Mesendoderm (in vitro differentiated cells): ENCODE measurements around the gene KRT8.

ENCODE experiments used
- DNase-seq: peaks from one replicate; pipeline ENCODE4 v3.0.0; 2013
- H2AK5ac ChIP-seq: 2 replicates; pipeline ENCODE4 v1.6.1; 2013; ENCODE audit warnings: low read length, inconsistent platforms
- H2BK120ac ChIP-seq: 2 replicates; pipeline ENCODE4 v1.6.1; 2013; ENCODE audit warnings: low read depth, mild to moderate bottlenecking, low read length, moderate library complexity, mixed read lengths
- H2BK15ac ChIP-seq: replicated peaks from 2 replicates; pipeline ENCODE4 v1.6.1; 2013; ENCODE audit warnings: low read depth, mild to moderate bottlenecking, moderate library complexity
- H2BK5ac ChIP-seq: 2 replicates; pipeline ENCODE4 v1.6.1; 2013; ENCODE audit warnings: low read length, inconsistent platforms
- H3K18ac ChIP-seq: 2 replicates; pipeline ENCODE4 v1.6.1; 2013; ENCODE audit warnings: mild to moderate bottlenecking, low read length, mixed read lengths
- H3K23ac ChIP-seq: one replicate; pipeline ENCODE4 v1.6.1; 2013; ENCODE audit warnings: low read length
- H3K27ac ChIP-seq: 2 replicates; pipeline ENCODE4 v1.5.1; 2013; ENCODE audit warnings: low read depth, mild to moderate bottlenecking, inconsistent platforms, low read length, moderate library complexity
- H3K27me3 ChIP-seq: 2 replicates; pipeline ENCODE4 v1.6.1; 2013; ENCODE audit warnings: low read length, control low read depth, mild to moderate bottlenecking, inconsistent platforms; ENCODE audit not compliant: insufficient read depth, poor library complexity
- H3K36me3 ChIP-seq: 2 replicates; pipeline ENCODE4 v1.6.1; 2013; ENCODE audit warnings: low read length, inconsistent platforms; ENCODE audit not compliant: control insufficient read depth, insufficient read depth
- H3K4ac ChIP-seq: one replicate; pipeline ENCODE4 v1.6.1; 2013; ENCODE audit warnings: low read depth, mild to moderate bottlenecking, low read length, moderate library complexity
- H3K4me1 ChIP-seq: 2 replicates; pipeline ENCODE4 v1.6.1; 2013; ENCODE audit warnings: low read depth, low read length, inconsistent platforms; ENCODE audit not compliant: control insufficient read depth
- H3K4me2 ChIP-seq: 2 replicates; pipeline ENCODE4 v1.6.1; 2013; ENCODE audit warnings: low read length
- H3K4me3 ChIP-seq: 2 replicates; pipeline ENCODE4 v1.5.1; 2013; ENCODE audit warnings: mild to moderate bottlenecking, low read length
- H3K56ac ChIP-seq: one replicate; pipeline ENCODE4 v1.6.1; 2013; ENCODE audit warnings: low read length
- H3K79me1 ChIP-seq: 2 replicates; pipeline ENCODE4 v1.6.1; 2013; ENCODE audit warnings: low read length, inconsistent platforms
- H3K79me2 ChIP-seq: 2 replicates; pipeline ENCODE4 v1.6.1; 2013; ENCODE audit warnings: mild to moderate bottlenecking, low read length; ENCODE audit not compliant: control insufficient read depth, insufficient read depth
- H3K9ac ChIP-seq: 2 replicates; pipeline ENCODE4 v1.6.1; 2013; ENCODE audit warnings: low read length, inconsistent platforms
- H4K5ac ChIP-seq: one replicate; pipeline ENCODE4 v1.6.1; 2013; ENCODE audit warnings: low read length
- H4K8ac ChIP-seq: one replicate; pipeline ENCODE4 v1.6.1; 2013; ENCODE audit warnings: low read depth, mild to moderate bottlenecking, control low read depth, low read length, moderate library complexity
- WGBS: extraction: QIAGEN DNeasy Blood & Tissue Kit; methylation state at CpG from one replicate; pipeline ENCODE4 v1.1.7; 2013; ENCODE audit warnings: low lambda C conversion rate, missing lambda C conversion rate; ENCODE audit not compliant: insufficient coverage; ENCODE audit errors: extremely low coverage; 5-methylcytosine and 5-hydroxymethylcytosine counted together

The KRT8 gene

GRCh38 chr12:52877242-52877641, 27.6 kb downstream of the KRT8 start:
- H3K4ac ChIP-seq: no peak overlapping the region

GRCh38 chr12:52876372-52876771, 28.5 kb downstream of the KRT8 start:
- no peak overlapping the region for H3K27ac ChIP-seq
- no peak overlapping the region for H4K8ac ChIP-seq
- H2BK5ac ChIP-seq: no peak overlapping the region
- no peaks in the 10 kb centered on the region for H3K79me1 ChIP-seq
- no peak for DNase-seq
- no peak overlapping the region for H3K4ac ChIP-seq
- H3K56ac ChIP-seq: no peak overlapping the region
- no peaks in the 10 kb centered on the region for H3K4me1 ChIP-seq
- no peak overlapping the region for H3K23ac ChIP-seq
- no peak overlapping the region for H2BK15ac ChIP-seq
- H3K36me3 ChIP-seq: no peaks in the 10 kb centered on the region
- H4K5ac ChIP-seq: no peak overlapping the region
- no peaks in the 10 kb centered on the region for H3K27me3 ChIP-seq
- WGBS: no CpG with 5 or more reads among the region's 7 CpGs
- no peak overlapping the region for H3K9ac ChIP-seq
- H3K79me2 ChIP-seq: no peaks in the 10 kb centered on the region
- H2BK120ac ChIP-seq: no peak overlapping the region
- no peak overlapping the region for H3K4me2 ChIP-seq
- no peak overlapping the region for H2AK5ac ChIP-seq
- H3K4me3 ChIP-seq: no peak overlapping the region
- no peak overlapping the region for H3K18ac ChIP-seq

More at GRCh38 chr12:52877242-52877641, 27.6 kb downstream of the KRT8 start:
- H3K18ac ChIP-seq: no peak overlapping the region
- H3K27me3 ChIP-seq: no peaks in the 10 kb centered on the region
- no peak overlapping the region for H4K8ac ChIP-seq
- no peaks in the 10 kb centered on the region for H3K79me1 ChIP-seq
- H3K23ac ChIP-seq: no peak overlapping the region
- H2BK15ac ChIP-seq: no peak overlapping the region
- H3K4me2 ChIP-seq: no peak overlapping the region
- H3K56ac ChIP-seq: no peak overlapping the region
- no peak for DNase-seq
- no peaks in the 10 kb centered on the region for H3K4me1 ChIP-seq
- no peak overlapping the region for H3K9ac ChIP-seq
- no peak overlapping the region for H4K5ac ChIP-seq
- no peak overlapping the region for H2BK120ac ChIP-seq
- no CpG with 5 or more reads among the region's 3 CpGs for WGBS
- H3K4me3 ChIP-seq: no peak overlapping the region
- H2BK5ac ChIP-seq: no peak overlapping the region
- no peaks in the 10 kb centered on the region for H3K36me3 ChIP-seq
- no peak overlapping the region for H3K27ac ChIP-seq
- no peaks in the 10 kb centered on the region for H3K79me2 ChIP-seq
- H2AK5ac ChIP-seq: no peak overlapping the region

DNA sequence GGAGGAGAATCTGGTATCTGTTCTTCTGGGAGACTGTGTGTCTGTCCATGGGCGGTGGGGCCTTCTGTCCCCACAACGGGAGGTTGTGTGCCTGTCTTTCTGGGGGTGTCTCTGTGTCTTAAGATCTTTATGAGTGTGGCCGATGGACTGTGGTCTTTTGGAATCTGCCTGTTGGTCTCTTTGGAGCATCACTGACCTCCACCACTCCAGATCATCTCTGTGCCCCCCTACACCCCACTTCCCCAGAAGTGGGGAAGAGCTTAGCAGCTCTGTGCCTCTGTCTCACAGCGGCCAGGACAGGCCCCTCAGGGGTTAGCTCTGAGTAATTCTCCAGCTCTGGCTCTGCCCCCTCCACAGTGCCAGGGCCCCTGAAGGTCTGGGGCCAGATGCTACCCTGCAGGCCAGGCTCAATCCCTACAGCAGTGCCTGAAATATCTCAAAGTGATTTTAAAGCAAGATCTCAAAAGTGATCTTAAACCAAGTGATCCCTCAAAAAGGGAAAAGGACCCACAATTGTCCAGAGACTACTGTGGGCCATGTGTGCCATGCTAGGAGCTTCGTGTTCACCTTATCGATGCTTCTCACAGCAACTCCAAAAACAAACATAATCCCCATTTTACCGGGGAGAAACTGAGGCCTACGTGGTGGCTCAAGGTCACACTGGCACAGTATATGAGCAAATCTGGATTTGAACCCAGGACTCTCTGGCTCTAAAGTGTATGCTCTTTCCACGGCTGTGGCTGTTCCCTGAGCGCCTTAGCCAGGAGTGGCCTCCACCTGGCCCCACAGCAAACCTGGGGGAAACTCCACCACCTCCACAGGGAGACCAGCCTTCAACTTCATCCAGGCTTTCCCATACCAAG, 30.1 kb downstream of the KRT8 start:
- H3K79me1 ChIP-seq: no peaks in the 10 kb centered on the region
- no peak overlapping the region for H2BK120ac ChIP-seq
- H4K5ac ChIP-seq: no peak overlapping the region
- H3K27me3 ChIP-seq: no peaks in the 10 kb centered on the region
- no peak overlapping the region for H3K23ac ChIP-seq
- H3K56ac ChIP-seq: peak overlapping the region; percentile 85
- no peak overlapping the region for H3K18ac ChIP-seq
- H3K4ac ChIP-seq: no peak overlapping the region
- H3K4me1 ChIP-seq: no peaks in the 10 kb centered on the region
- H3K79me2 ChIP-seq: no peaks in the 10 kb centered on the region
- H3K36me3 ChIP-seq: no peaks in the 10 kb centered on the region
- no peak overlapping the region for H2BK5ac ChIP-seq
- DNase-seq: no peak
- H2BK15ac ChIP-seq: no peak overlapping the region
- H2AK5ac ChIP-seq: no peak overlapping the region
- peak overlapping the region; percentile 61 for H3K4me2 ChIP-seq
- H3K4me3 ChIP-seq: no peak overlapping the region
- no peak overlapping the region for H3K27ac ChIP-seq
- H4K8ac ChIP-seq: no peak overlapping the region
- no CpG with 5 or more reads among the region's 10 CpGs for WGBS
- peak overlapping the region; percentile 75 for H3K9ac ChIP-seq

- Histone ChIP-seq H3K23ac (no peak overlapping the region), H2BK15ac (no peak overlapping the region), H3K9ac (peak overlapping the region; percentile 75), H3K27ac (no peak overlapping the region), H3K18ac (no peak overlapping the region), H4K5ac (no peak overlapping the region), H3K36me3 (no peaks in the 10 kb centered on the region), H3K79me2 (no peaks in the 10 kb centered on the region), H3K4me2 (peak overlapping the region; percentile 73), H2BK120ac (no peak overlapping the region), H2BK5ac (no peak overlapping the region), H3K56ac (peak overlapping the region; percentile 85), H3K4me1 (no peaks in the 10 kb centered on the region), H3K79me1 (no peaks in the 10 kb centered on the region), H4K8ac (no peak overlapping the region), H2AK5ac (no peak overlapping the region), H3K4me3 (peak overlapping the region; percentile 26), H3K27me3 (no peaks in the 10 kb centered on the region), H3K4ac (no peak overlapping the region)
- no CpG with 5 or more reads among the region's 55 CpGs for WGBS
- no peak for DNase-seq
These were observed 30.9 kb downstream of the KRT8 start for GRCh38 chr12:52873832-52874572.

- no peak for DNase-seq
- Histone ChIP-seq H3K4me3 (no peak overlapping the region), H3K9ac (no peak overlapping the region), H3K56ac (peak overlapping the region; percentile 82), H3K23ac (no peak overlapping the region), H3K27ac (no peak overlapping the region), H2BK120ac (no peak overlapping the region), H3K18ac (no peak overlapping the region), H2AK5ac (no peak overlapping the region), H3K79me2 (no peaks in the 10 kb centered on the region), H3K4me2 (peak overlapping the region; percentile 73), H4K5ac (no peak overlapping the region), H3K36me3 (no peaks in the 10 kb centered on the region), H2BK15ac (no peak overlapping the region), H4K8ac (no peak overlapping the region), H3K4ac (no peak overlapping the region), H3K79me1 (no peaks in the 10 kb centered on the region), H3K4me1 (no peaks in the 10 kb centered on the region), H3K27me3 (no peaks in the 10 kb centered on the region), H2BK5ac (no peak overlapping the region)
- no CpG with 5 or more reads among the region's 4 CpGs for WGBS
These were observed 31.4 kb downstream of the KRT8 start for GRCh38 chr12:52873513-52873831.
